Vagina (tissue), 2 donors: Measurements from ENCODE around the gene EFNA4.

ENCODE experiments used
- CTCF ChIP-seq, 3 experiments: fragments of 450-650 bp in 2 of 3; fragments of 200-600 bp in 1 of 3; sonication (generic) in 1 of 3; IDR thresholded peaks; one replicate each; pipeline ENCODE4 v1.5.1; 2017 to 2019; ENCODE audit warnings: antibody characterized with exemption in 3 of 3, mild to moderate bottlenecking in 2 of 3, moderate library complexity in 2 of 3
- POLR2A ChIP-seq, 2 donors: fragments of 450-650 bp; IDR thresholded peaks; one replicate each; pipeline ENCODE4 v1.6.1; 2017; ENCODE audit warnings: antibody characterized with exemption in 2 of 2, mild to moderate bottlenecking in 2 of 2, moderate library complexity in 2 of 2

- TF ChIP-seq POLR2A (IDR thresholded peaks at IDR 0.05) (no peak), CTCF (IDR thresholded peaks at IDR 0.05) (no peak)
Measured at GRCh38 chr1:155023627-155024026, 39.9 kb upstream of the EFNA4 start.
